Stimulated activated CD4-positive, alpha-beta T cell treated with anti-CD3 and anti-CD28 coated beads, Interleukin-15, amount 100 ng/mL, for 48 hours (primary cell): Measurements from ENCODE around the gene ZNG1A.
"Not testable (repeated sequence)": the region's sequence is repeated elsewhere in the genome, so short reads cannot be mapped to it uniquely, and the experiment has no call there.

Experiments used
- DNase-seq, 2 donors: peaks; one replicate each; pipeline ENCODE4 v3.0.0-alpha.2; 2020; ENCODE audit warnings: low read depth in 2 of 2

The ZNG1A gene

DNA sequence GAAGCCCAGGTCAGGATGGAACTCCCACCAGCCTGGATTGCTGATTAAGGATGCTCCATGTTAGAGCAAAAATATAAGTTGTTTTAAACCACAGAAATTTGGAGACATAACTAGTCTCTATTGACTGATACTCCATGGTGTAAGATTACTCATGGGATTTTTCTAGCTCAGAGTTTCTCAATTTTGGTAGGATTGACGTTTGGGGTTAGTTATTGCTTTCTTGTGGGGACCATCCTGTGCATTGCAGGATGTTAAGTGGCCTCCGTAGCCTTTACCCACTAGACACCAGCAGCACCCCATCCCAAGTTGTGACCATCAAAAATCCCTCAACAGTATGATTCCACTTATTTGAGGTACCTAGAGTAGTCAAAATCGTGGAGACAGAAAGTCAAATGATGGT is 80.1 kb downstream of the ZNG1A start:
- DNase-seq: not testable (repeated sequence)

DNA sequence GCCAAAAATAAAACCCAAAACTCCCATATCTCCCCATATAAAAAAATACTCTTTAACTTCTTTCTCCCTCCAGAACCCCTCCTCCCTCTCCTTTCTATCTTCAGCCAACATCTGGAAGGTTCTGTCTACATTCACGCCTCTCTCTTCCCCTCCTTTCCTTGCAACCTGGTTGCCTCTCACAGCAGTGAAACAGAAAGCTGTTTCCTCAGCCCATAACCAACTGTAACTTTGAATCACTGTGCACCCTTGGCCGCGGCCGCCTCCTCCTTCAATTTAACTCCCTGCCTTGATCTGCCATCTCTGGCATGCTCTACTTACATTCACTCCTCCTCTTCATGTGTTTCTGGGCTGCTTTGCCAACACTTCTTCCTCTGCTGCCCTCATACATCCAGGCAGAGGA is 83.9 kb downstream of the ZNG1A start:
- DNase-seq: not testable (repeated sequence)

DNA sequence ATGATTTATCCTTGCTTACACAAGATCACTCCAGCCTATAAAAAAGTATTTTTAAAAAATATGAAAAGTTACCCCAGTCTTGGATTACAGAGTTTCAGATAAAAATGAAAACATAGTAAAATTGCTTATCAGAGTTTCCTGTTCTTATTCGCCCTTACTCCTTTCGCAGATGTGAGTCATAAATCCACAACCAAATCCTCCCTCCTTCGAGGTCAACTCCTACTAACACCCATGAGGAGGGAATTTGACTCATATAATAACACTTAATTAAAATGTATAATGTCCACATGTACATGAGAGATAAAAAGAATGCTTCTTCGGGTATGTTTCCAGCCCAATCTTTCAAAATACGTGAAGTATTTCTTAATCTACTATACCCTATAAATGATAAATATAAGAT is 84.5 kb downstream of the ZNG1A start:
- not testable (repeated sequence) for DNase-seq

DNA sequence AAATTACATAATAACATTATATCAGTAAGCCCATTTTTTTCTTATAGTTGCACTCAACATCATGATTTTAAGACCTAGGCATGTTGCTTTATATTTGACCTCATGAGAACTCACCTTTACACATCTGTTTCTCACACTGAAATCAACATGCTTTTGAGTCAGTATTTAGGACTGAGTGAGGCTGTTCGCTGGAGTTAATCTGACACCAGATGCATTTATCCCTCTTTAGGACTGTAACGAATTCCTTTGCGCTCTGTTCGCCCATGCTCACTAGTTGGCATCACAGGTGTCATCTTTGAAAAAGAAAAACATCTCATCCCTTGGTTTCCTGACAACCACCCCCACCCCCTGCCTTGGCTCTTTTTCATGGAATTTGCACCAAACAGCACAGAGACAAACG is 84.9 kb downstream of the ZNG1A start:
- not testable (repeated sequence) for DNase-seq

DNA sequence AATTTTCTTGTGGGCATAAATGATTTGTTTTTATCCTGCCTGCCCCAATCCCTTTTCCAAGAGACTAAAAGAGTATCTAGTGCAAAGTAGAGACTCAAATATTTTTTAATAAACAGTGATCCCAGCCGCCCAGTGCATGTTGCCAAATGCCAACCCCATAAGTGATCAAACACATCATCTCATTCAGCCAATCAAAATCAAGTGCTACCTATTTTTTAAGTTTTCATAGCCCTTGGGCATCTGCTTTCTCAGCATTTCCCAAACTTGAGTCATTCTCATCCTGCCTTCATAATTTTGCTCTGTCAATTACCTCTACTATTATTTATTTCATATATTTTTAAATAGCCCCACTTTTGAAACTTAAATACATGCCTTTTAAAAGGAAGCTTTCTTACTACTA is 88.0 kb downstream of the ZNG1A start:
- not testable (repeated sequence) for DNase-seq

DNA sequence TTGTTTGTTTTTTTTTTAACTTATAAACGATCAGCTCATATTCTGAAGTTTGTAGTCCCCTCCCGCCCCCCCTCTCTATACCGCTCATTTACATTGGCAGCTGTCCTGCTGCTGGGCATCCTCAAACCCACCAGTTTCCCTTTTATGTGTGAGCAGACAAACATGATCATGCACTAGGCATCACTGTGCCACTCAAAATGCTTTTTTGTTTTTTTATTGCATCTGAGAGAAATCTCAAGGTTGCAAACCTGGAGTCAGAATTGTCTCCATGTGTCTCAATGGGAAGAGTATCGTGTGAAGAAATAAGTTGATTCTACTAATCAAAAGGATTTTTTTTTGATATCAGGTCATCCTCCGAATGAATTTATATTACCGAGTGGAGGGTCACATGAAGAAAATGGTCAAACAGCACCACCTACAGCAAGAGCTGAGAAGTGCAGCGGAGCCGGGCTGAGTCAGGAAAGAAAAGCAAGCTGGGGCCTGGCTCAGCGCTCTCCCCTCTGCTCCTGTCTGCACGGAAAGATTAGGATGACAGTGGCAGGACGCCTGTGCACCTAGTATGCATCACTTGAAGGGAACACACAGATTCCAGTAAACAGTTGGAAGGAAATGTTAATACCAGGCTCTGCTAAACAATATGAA is 90.3 kb downstream of the ZNG1A start:
- not testable (repeated sequence) for DNase-seq

DNA sequence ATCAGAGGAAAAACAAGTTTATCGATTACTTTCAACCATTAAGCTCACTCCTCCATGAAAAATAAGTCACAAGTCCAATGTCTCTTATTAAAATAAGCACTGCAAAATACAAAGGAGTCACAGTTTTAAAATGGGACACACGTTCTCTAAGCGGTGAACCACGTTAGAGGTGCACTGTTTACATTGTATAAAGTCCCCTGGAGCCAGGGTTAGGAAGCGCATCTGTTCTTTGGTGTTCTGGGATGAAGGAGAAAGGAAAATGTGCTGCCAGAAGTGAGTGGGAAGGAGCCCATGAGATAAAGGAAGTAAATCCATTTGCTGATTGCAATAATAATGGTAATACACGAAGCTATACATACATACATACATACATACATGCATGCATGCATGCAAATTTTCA is 91.0 kb downstream of the ZNG1A start:
- DNase-seq: not testable (repeated sequence)

DNA sequence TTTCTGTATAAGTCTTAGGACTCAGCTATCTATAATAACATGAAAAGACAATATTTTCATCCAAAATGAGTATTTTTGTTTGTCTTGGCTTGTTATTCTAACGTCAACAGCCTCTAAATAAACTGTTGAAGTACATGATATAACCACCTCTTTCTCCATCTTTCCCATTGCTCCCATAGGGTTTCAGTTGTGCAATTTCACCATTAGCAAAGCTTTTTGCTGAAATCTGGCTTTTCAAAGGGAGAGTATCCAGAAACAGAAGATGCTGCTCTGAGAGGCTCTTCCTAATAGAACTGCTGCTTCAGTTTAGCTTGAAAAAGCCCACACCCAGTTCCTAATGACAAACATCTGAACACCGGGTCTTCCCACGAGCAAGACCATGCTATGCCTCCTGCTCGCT is 91.8 kb downstream of the ZNG1A start:
- DNase-seq: not testable (repeated sequence)

DNA sequence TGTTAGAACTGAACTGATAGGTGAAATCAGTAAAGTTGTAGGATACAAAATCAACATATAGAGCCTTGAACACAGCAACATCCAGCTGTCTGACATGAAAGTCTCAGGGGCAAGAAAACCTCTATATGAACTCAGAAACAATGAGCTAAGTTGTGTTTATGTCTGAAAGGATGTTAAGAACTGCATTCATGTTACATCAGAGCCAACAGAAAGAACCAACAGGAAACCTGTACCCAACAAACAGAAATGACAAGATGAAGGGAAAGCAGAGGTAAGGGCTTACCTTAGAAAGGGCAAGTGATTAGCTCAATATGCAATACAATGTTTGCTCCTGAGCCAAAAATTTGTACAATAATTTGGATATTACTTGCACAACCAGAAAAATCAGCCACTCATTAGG is 92.2 kb downstream of the ZNG1A start:
- not testable (repeated sequence) for DNase-seq

DNA sequence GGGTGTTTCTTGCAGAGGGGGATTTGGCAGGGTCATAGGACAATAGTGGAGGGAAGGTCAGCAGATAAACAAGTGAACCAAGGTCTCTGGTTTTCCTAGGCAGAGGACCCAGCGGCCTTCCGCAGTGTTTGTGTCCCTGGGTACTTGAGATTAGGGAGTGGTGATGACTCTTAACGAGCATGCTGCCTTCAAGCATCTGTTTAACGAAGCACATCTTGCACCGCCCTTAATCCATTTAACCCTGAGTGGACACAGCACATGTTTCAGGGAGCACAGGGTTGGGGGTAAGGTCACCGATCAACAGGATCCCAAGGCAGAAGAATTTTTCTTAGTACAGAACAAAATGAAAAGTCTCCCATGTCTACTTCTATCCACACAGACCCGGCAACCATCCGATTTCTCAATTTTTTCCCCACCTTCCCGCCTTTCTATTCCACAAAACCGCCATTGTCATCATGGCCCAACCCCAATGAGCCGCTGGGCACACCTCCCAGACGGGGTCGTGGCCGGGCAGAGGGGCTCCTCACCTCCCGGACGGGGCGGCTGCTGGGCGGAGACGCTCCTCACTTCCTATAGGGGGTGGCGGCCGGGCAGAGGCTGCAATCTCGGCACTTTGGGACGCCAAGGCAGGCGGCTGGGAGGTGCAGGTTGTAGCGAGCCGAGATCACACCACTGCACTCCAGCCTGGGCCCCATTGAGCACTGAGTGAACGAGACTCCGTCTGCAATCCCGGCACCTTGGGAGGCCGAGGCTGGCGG is 95.7 kb downstream of the ZNG1A start:
- DNase-seq: not testable (repeated sequence)

DNA sequence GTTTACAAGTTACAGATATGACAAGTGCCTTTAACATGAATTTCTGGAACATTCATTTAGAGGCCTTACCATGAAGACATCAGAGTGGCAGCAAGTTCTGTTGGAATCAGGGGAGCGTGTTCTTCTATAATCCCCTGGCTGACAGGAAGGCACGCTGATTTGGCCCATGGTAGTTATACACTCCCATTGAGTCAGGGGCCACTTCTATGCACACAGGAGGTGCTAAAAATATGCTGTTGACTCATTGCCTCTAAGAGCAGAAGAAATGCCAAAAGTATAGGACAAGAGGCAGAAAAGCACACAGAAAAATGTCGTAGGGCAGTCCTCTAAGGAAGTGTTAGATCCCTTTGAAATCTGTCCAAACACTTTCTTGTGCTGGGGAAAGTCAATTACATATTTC is 100.5 kb downstream of the ZNG1A start:
- DNase-seq: not testable (repeated sequence)

DNA sequence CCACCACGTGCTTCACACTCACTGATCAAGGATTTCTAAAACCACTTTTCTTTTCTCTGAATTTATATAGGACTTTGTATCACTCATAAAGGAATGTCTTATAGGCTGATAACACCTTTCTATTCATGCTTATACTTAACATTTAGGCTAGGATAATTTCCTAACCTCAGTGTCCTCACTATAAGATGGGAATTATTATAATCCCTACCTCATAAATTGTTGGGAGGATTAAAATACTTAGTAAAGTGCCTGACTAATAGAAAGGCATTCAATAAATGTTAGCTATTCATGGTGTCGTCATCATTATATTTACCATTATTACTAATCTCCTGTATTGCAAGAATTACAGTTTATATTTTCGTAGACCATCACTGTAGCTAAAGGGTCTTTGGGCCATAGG is 102.5 kb downstream of the ZNG1A start:
- not testable (repeated sequence) for DNase-seq

DNA sequence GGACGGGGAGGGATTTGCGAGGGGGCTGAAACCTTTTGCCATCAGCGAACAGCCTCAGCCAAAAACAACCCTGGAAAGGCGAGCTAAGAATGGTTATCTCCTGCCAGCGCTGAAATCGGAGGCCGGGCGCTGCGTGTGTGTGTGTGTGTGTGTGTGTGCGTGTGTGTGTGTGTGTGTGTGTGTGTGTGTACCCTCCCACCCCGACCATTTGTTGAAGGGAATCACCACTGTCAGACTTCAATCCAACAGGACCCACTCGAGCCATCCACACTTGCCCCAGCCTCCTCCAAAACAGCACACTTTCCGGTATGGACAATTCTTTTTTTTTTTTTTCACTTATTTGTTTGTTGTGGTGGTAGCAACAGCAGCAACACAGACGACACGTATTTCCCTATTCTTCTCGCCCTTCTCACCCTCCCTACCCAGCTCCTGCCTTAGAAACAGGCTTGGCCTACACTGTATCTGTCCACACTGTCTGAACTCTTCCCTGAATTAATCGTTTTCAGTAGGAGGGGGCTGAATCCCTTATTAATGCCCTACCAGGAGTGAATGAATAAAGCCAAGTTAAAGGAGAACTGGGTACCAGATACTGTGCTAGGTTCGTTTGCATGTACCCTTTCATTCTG is 104.8 kb downstream of the ZNG1A start:
- DNase-seq: not testable (repeated sequence)

DNA sequence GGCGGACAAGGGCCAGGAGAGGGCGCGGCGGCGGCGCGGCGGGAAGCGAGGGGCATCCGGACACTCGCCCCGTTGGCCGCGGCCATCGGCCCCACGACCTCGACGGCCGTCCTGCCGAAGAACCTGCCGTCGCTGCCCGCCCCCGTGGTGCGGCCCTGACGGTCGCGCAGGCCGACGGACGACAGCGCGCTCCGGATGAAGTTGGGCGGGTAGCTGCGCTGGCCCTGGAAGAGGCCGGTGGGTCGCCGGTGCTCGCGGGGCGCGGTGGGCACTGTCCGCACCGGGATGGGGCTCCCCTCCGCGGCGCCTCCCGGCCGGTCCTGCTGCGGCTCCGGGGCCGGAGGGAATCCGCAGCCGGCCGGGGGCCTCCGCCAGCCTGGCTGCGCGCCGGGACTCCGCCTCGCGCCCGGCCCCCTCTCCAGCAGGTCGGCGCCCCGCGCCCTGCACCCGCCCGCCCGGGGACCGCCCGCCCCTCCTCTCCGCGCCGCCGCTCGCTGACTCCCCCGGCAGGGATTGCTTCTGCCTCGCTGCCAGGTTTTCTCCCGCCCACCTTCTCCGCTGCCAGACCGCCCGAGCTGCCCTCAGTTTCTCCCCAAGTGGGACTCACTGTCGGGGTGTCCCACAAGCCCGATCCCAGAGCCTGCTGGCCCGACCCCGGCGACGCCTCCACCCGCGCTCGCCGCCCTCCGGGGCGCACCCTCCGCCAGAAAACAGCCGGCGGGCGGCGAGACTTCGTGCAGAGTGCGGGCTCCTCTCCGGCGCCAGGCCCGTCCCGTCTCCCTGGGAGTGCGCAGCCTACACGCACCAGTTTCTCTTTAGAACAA is 105.6 kb downstream of the ZNG1A start:
- peak in 1 of 2 donors; percentile 6 for DNase-seq
